ENCODE data around the gene AKR1E2. TPM values are rescaled to one million over a fixed set of nuclear protein-coding genes. Genes with fewer than 3 reads are reported as not detected.

AKR1E2 gene
- total RNA-seq, 1 donor from 2014 or later, result 4.9 TPM

GRCh38 chr10:4834898-4835405, 8.9 kb downstream of the AKR1E2 start:
- no peaks in the 10 kb centered on the region for H3K27me3 Mint-ChIP-seq (ENCODE audit: low read depth)
- no peak for DNase-seq (ENCODE audit: low spot score)
- H3K9me3 Mint-ChIP-seq (ENCODE audit: low read depth), result no peaks in the 10 kb centered on the region

DNA sequence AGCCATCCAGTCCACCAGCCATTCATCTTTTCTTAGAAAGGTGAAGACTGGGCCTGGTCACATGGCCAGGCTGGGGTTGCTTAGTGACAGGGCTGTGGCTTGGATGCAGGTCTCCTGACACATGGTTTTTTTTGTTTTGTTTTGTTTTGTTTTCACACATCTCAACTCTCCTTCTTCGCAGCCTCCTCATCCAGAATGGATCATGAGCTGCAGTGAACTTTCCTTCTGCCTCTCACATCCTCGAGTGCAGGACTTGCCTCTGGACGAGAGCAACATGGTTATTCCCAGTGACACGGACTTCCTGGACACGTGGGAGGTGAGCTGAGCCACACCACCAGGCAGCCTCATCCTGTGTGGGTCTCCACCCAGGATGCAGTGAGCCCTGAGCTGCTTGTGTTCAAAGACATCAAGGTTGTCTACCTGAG, 9.5 kb downstream of the AKR1E2 start:
- peaks cover 3% of the 10 kb centered on the region for H3K4me1 Mint-ChIP-seq (ENCODE audit: low read depth)
- H3K36me3 Mint-ChIP-seq (ENCODE audit: low read depth), result peaks cover 11% of the 10 kb centered on the region
- H3K27me3 Mint-ChIP-seq (ENCODE audit: low read depth), result no peaks in the 10 kb centered on the region
- no peak for DNase-seq (ENCODE audit: low spot score)
- H3K9me3 Mint-ChIP-seq (ENCODE audit: low read depth), result no peaks in the 10 kb centered on the region
- no peak overlapping the region for H3K4me3 Mint-ChIP-seq (ENCODE audit: unreplicated experiment)
- no peak overlapping the region for H3K27ac Mint-ChIP-seq (ENCODE audit: unreplicated experiment)
- TF ChIP-seq CTCF (IDR thresholded peaks at IDR 0.05), result no peak

More at GRCh38 chr10:4834898-4835405, 8.9 kb downstream of the AKR1E2 start:
- H3K36me3 Mint-ChIP-seq (ENCODE audit: low read depth), result peaks cover 11% of the 10 kb centered on the region
- no peak overlapping the region for H3K27ac Mint-ChIP-seq (ENCODE audit: unreplicated experiment)
- peaks cover 8% of the 10 kb centered on the region for H3K4me1 Mint-ChIP-seq (ENCODE audit: low read depth)
- no peak overlapping the region for H3K4me3 Mint-ChIP-seq (ENCODE audit: unreplicated experiment)
- TF ChIP-seq CTCF (IDR thresholded peaks at IDR 0.05), result no peak

DNA sequence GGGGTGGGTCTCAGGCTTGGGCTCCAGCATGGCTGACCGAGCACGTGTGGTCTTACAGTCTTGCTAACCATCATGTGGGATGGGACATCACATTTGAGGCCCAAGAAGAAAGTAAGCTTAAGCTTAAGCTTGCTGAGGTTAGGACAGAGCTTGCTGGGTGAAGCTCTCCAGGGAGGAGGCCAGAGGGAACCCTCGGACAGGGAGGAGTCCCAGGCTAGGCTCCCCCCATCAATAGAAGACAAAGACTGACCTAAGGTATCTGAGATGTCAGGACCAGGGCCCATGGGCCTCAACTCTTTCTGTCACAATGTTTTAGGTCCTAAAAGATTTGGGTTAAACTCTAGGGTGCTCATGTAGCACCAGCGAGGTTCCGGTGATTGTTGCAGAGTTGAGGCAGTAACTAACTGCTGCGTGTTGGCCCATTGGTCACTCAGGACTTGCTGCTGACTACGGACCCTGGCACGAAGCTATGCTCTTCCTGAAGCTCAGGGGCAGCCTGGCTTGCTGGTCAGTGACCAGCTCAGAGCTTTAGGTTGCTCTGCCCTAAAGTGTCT, 10.5 kb downstream of the AKR1E2 start:
- Mint-ChIP-seq H3K9me3 (ENCODE audit: low read depth) (no peaks in the 10 kb centered on the region), H3K4me1 (ENCODE audit: low read depth) (no peaks in the 10 kb centered on the region), H3K36me3 (ENCODE audit: low read depth) (peaks cover 10% of the 10 kb centered on the region), H3K27me3 (ENCODE audit: low read depth) (no peaks in the 10 kb centered on the region), H3K4me3 (ENCODE audit: unreplicated experiment) (no peak overlapping the region), H3K27ac (ENCODE audit: unreplicated experiment) (no peak overlapping the region)
- DNase-seq (ENCODE audit: low spot score), result no peak
- no peak for TF ChIP-seq CTCF (IDR thresholded peaks at IDR 0.05)

DNA sequence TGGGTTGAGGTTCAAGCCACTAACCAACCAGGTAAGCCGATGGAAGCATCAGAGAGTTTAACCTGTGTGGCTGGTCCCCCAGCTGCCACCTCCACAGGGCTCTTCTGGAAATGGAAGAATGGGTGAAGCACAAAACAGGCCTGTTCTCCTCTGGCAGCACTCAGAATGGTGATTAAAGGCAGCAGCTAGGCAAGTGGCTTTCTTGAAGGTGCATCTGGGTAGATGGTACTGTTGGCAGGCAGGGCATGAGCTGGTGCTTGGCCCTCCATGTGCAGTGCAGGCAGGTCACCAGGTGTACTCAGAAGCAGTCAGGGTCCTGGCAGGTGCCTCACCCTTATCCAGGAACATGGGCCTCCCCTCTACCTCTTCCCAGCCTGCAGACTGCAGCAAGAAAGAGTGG, 11.5 kb downstream of the AKR1E2 start:
- TF ChIP-seq CTCF (IDR thresholded peaks at IDR 0.05), result no peak
- Mint-ChIP-seq H3K36me3 (ENCODE audit: low read depth) (peaks cover 5% of the 10 kb centered on the region), H3K27me3 (ENCODE audit: low read depth) (no peaks in the 10 kb centered on the region), H3K4me1 (ENCODE audit: low read depth) (no peaks in the 10 kb centered on the region), H3K27ac (ENCODE audit: unreplicated experiment) (no peak overlapping the region), H3K9me3 (ENCODE audit: low read depth) (no peaks in the 10 kb centered on the region), H3K4me3 (ENCODE audit: unreplicated experiment) (no peak overlapping the region)
- DNase-seq (ENCODE audit: low spot score), result no peak

DNA sequence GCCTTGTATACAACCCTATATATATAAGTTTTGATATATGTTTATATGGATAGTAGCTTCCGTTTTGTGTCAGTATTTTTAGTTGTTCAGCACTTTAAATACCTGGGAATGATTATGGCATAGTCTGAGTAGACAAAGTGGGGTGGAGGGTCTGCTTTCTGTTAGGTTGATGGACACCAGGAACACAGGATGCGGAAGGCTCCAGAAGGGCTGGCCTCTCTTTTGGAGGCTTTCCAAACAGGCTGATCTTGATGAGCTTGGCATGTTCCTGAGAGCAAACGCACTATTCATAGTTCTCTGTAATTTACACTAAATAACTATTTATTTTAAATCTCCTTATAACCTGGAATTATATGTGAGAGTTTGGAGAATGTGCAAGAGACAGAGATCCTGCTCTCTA, 12.7 kb downstream of the AKR1E2 start:
- TF ChIP-seq CTCF (IDR thresholded peaks at IDR 0.05), result no peak
- Mint-ChIP-seq H3K4me1 (ENCODE audit: low read depth) (no peaks in the 10 kb centered on the region), H3K4me3 (ENCODE audit: unreplicated experiment) (no peak overlapping the region), H3K27ac (ENCODE audit: unreplicated experiment) (no peak overlapping the region), H3K27me3 (ENCODE audit: low read depth) (no peaks in the 10 kb centered on the region), H3K9me3 (ENCODE audit: low read depth) (no peaks in the 10 kb centered on the region), H3K36me3 (ENCODE audit: low read depth) (peaks cover 6% of the 10 kb centered on the region)
- no peak for DNase-seq (ENCODE audit: low spot score)

Measured in chondrocyte (in vitro differentiated cells).